Esophagus squamous epithelium (tissue), 4 donors: ENCODE measurements around the gene ZSCAN9.

Experiments used
- POLR2A ChIP-seq, 4 donors: fragments of 450-650 bp; IDR thresholded peaks; one replicate each; pipeline ENCODE4 v1.6.1; 2017; ENCODE audit warnings: antibody characterized with exemption in 4 of 4, mild to moderate bottlenecking in 4 of 4, moderate library complexity in 3 of 4
- TF ChIP-seq, protein P1 (sequence below), 6 experiments: fragments of 450-650 bp in 4 of 6; fragments of 200-600 bp in 2 of 6; sonication (generic) in 2 of 6; IDR thresholded peaks; one replicate each; pipeline ENCODE4 v1.5.1; 2016 to 2019; ENCODE audit warnings: antibody characterized with exemption in 6 of 6, mild to moderate bottlenecking in 4 of 6, moderate library complexity in 4 of 6

DNA sequence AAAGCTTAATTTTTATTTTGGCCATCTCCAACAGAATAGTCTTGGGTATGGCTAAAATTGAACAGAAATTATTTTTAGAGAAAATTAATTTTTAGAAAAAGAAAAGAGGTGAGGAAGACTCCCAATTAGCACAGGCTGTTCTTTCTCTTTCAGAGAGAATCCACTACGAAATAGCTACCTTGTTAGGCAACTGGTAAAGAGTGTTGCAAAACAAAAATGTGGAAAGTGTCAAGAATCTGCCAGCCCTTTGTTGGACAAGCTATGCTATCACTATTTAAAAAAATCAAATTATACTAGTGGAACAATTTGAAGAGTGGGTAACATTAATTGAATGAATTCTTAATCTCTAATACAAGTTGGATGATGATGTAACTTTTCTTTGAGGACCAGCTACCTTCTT lies 19.2 kb upstream of the ZSCAN9 start:
- TF ChIP-seq, protein P1, sequence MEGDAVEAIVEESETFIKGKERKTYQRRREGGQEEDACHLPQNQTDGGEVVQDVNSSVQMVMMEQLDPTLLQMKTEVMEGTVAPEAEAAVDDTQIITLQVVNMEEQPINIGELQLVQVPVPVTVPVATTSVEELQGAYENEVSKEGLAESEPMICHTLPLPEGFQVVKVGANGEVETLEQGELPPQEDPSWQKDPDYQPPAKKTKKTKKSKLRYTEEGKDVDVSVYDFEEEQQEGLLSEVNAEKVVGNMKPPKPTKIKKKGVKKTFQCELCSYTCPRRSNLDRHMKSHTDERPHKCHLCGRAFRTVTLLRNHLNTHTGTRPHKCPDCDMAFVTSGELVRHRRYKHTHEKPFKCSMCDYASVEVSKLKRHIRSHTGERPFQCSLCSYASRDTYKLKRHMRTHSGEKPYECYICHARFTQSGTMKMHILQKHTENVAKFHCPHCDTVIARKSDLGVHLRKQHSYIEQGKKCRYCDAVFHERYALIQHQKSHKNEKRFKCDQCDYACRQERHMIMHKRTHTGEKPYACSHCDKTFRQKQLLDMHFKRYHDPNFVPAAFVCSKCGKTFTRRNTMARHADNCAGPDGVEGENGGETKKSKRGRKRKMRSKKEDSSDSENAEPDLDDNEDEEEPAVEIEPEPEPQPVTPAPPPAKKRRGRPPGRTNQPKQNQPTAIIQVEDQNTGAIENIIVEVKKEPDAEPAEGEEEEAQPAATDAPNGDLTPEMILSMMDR (IDR thresholded peaks at IDR 0.05), result no peak
- TF ChIP-seq POLR2A (IDR thresholded peaks at IDR 0.05), result no peak
